ENCODE measurements around the gene BEND5.

Gene BEND5

DNA sequence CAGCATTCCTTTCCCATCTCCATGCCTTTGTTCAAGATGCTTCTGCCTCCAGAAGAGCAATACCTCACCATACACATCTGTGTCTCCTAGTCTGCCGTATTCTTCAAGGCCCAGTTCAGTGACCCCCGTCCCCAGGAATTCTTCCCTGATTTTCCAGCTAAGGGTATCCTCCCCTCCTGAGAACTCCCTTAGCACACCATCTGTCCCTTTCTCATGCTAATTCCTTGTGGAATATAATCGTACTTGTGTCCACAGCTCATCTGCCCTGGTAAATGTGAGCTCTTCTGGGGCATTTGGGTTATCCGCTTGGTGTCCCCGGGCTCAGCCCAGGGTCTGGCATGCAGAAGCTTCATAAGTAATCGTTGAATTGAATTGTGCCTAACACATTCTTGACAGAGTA, 40.9 kb downstream of the BEND5 start:
- Histone ChIP-seq H3K9ac (ENCODE audit: low read length) (no peak overlapping the region), H3K36me3 (ENCODE audit: control insufficient read depth, insufficient read depth, low read length) (peaks cover 12% of the 10 kb centered on the region), H3K4me3 (ENCODE audit: low read length) (no peak overlapping the region)

DNA sequence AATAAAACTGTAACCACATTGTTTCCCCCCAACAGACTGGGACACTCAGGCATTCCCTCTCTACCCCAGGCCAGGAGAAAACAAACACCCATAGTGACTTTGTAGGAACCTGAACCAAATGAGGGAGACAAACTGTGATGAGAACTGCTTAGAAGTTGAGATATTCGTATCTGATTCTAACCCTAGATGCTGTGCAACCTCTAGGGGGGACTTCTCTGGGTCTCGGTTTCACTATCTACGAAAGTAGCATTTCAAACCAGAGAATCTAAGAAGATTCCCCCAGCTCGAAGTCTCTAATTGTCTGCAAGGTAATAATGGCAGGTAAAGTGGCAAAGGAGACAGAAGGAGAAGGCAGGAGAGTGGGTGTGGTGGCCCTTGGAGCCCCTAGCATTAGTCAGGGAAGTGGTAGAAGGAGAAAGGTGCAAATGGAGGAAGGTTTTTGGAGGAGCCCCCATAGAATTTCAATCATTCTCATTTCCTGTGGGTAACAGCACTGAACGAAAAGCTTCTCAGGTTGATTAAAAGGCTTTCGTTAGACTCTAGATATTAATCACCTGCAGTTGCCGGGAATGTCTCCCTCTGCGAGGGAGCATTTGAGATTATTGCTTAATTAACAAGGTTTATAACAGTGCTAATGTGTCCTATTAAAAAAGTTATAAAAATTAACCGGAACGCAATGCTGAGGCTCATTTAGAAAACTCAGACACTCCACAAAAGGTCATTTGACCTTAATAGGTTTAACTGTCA, 46.4 kb downstream of the BEND5 start:
- peaks cover 6% of the 10 kb centered on the region for H3K36me3 ChIP-seq (ENCODE audit: control insufficient read depth, insufficient read depth, low read length)

More for the DNA sequence above, 40.9 kb downstream of the BEND5 start:
- H3K27ac ChIP-seq (ENCODE audit: low read depth, low read length), result no peak overlapping the region
- H3K4me1 ChIP-seq (ENCODE audit: control insufficient read depth, insufficient read depth, low read length), result no peaks in the 10 kb centered on the region
- no peaks in the 10 kb centered on the region for H3K27me3 ChIP-seq (ENCODE audit: control insufficient read depth, insufficient read depth, low read length)

DNA sequence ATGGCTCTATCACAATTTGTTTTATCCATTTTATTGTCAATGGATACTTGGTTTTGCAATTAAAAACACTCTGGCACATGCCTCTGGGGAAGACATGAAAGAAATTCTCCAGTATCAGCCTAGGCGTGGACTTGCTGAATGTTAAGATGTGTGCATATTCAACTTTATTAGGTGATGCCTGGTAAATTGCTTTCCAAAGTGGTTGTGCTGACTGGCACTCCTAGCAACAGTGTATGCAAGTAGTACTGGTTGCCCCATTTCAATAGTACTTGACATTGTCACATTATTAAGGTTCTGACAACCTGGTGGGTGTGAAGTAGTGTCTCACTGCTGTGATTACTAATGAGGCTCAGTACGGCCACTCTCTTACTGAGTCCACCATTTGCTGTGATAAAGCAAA, 48.1 kb downstream of the BEND5 start:
- H3K36me3 ChIP-seq (ENCODE audit: control insufficient read depth, insufficient read depth, low read length), result peaks cover 6% of the 10 kb centered on the region
- H3K4me3 ChIP-seq (ENCODE audit: low read length), result no peak overlapping the region
- no peak overlapping the region for H3K9ac ChIP-seq (ENCODE audit: low read length)
- H3K4me1 ChIP-seq (ENCODE audit: control insufficient read depth, insufficient read depth, low read length), result no peaks in the 10 kb centered on the region
- no peaks in the 10 kb centered on the region for H3K27me3 ChIP-seq (ENCODE audit: control insufficient read depth, insufficient read depth, low read length)
- no peak overlapping the region for H3K27ac ChIP-seq (ENCODE audit: low read depth, low read length)

More for the DNA sequence above, 46.4 kb downstream of the BEND5 start:
- Histone ChIP-seq H3K9ac (ENCODE audit: low read length) (no peak overlapping the region), H3K4me3 (ENCODE audit: low read length) (no peak overlapping the region), H3K27me3 (ENCODE audit: control insufficient read depth, insufficient read depth, low read length) (no peaks in the 10 kb centered on the region), H3K27ac (ENCODE audit: low read depth, low read length) (no peak overlapping the region), H3K4me1 (ENCODE audit: control insufficient read depth, insufficient read depth, low read length) (no peaks in the 10 kb centered on the region)

DNA sequence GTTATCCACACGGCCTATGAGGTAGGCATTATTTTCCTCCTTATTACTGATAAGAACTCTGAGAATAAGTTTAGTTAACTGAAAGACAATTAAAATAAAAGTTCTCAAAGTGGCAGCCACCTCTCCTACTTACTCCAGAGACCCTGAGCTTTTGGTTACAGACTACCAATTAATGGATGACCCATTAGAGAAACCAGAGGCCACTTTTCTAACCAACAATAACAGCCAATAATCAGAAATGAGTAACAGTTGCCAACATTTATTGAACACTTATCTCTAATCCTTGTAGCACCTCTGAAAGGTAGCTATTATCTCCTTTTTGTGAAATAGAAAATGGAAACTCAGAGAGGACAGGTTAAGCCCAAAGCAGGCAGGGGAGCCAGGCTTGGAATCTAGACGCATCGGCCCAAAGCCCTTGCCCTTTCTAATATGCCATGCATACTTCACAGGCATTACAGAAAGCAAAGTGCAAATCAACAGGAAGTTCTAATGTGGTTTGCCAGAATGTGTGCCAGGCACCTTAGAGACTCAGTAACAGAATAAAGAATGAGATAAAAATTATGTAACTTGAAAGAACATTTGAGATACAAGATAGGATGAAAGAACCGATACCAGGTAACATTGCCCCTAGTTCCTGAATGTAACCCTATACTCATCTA, 50.0 kb downstream of the BEND5 start:
- no peak overlapping the region for H3K4me3 ChIP-seq (ENCODE audit: low read length)
- no peaks in the 10 kb centered on the region for H3K27me3 ChIP-seq (ENCODE audit: control insufficient read depth, insufficient read depth, low read length)
- no peak overlapping the region for H3K27ac ChIP-seq (ENCODE audit: low read depth, low read length)
- H3K9ac ChIP-seq (ENCODE audit: low read length), result no peak overlapping the region
- H3K36me3 ChIP-seq (ENCODE audit: control insufficient read depth, insufficient read depth, low read length), result no peaks in the 10 kb centered on the region
- no peaks in the 10 kb centered on the region for H3K4me1 ChIP-seq (ENCODE audit: control insufficient read depth, insufficient read depth, low read length)

DNA sequence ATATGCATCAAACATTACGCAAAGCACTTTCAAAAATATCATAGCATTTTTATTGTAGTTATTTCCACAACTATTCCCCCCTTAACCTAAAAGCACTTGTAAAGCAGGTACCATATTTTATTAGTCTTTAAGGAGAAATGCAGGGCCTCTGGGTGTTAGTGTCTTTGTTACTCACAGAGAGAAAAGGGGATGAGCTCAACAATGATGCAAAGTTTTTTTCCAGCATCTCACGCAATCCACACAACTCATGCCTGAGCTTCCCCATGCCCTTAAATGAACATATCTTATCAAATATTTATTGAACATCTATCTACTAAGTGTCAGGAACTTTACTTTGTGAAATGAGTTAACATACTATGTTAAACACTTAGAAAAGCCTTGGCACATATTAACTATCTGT, 50.6 kb downstream of the BEND5 start:
- Histone ChIP-seq H3K4me3 (ENCODE audit: low read length) (no peak overlapping the region), H3K9ac (ENCODE audit: low read length) (no peak overlapping the region), H3K4me1 (ENCODE audit: control insufficient read depth, insufficient read depth, low read length) (no peaks in the 10 kb centered on the region), H3K27ac (ENCODE audit: low read depth, low read length) (no peak overlapping the region), H3K27me3 (ENCODE audit: control insufficient read depth, insufficient read depth, low read length) (no peaks in the 10 kb centered on the region), H3K36me3 (ENCODE audit: control insufficient read depth, insufficient read depth, low read length) (no peaks in the 10 kb centered on the region)

DNA sequence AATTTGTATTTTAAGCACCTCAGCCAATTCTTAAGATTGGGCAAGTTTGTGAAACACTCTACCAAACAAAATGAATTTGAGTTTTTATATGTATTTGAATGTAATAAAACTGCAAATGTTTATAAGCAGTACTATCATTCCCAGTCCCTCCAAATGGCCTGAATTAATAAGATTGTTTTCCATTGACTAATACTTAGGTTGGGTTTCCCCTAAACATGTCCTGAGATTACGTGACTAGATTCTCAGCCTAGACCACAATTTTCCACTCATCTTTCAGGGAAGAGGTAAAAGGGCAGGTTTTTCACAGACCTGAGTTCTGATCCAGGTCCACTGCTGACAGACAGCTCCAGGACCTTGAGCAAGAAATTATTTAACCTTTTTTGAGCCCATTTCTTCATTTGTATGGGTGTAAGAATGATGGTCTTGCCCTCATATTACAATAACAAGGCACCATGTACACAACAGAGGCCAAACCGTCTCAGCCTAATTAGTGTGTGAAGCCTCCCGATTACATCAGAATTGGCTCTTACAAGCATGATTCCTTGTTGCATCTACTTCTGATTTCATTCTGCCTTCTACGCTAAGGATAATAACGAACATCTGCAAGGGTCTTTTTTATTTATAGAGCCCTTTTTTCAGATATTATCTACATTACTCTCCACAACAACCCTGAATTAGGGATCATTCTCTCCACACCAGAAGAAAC, 51.2 kb downstream of the BEND5 start:
- H3K9ac ChIP-seq (ENCODE audit: low read length), result no peak overlapping the region
- H3K36me3 ChIP-seq (ENCODE audit: control insufficient read depth, insufficient read depth, low read length), result no peaks in the 10 kb centered on the region
- no peaks in the 10 kb centered on the region for H3K27me3 ChIP-seq (ENCODE audit: control insufficient read depth, insufficient read depth, low read length)
- H3K27ac ChIP-seq (ENCODE audit: low read depth, low read length), result no peak overlapping the region
- no peaks in the 10 kb centered on the region for H3K4me1 ChIP-seq (ENCODE audit: control insufficient read depth, insufficient read depth, low read length)
- H3K4me3 ChIP-seq (ENCODE audit: low read length), result no peak overlapping the region

DNA sequence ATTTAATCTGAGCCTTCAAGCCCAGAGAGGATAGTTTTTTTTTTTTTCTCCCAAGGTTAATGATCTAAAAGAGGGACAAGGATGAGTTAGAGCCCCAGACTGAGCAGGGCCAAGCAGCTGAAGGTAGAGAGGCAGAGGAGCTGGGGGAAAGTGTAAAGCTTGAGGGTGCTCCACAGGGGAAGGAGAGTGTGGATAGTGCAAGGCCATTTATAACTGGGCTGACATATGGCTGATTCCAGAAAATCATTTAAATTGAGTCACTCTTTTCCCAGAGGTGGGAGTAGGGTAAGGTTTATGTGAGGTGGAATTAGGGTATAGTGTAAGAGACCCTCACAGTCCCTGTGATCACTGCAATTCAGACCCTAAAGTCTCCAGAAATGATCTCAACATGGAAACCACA, 55.8 kb downstream of the BEND5 start:
- Histone ChIP-seq H3K9ac (ENCODE audit: low read length) (no peak overlapping the region), H3K27ac (ENCODE audit: low read depth, low read length) (no peak overlapping the region), H3K4me3 (ENCODE audit: low read length) (no peak overlapping the region), H3K36me3 (ENCODE audit: control insufficient read depth, insufficient read depth, low read length) (no peaks in the 10 kb centered on the region), H3K27me3 (ENCODE audit: control insufficient read depth, insufficient read depth, low read length) (no peaks in the 10 kb centered on the region), H3K4me1 (ENCODE audit: control insufficient read depth, insufficient read depth, low read length) (no peaks in the 10 kb centered on the region)

DNA sequence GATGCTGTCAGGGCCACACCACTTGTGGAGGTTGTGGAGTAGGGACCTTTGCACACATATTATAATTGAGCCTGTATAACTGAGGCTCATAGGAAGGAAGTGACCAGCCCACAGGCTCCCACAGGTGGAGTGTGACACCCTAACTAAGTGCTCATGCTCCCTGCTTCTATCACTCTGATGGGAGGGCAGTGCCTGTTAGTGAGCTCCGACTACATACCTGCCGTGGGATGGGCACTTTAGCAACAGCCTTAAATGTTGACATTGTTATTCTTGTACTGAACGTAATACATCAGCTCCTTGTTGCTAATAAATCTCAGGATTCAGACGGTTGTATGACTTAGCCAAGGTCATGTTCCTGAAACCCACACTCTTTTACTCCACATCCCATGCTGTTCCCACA, 58.0 kb downstream of the BEND5 start:
- H3K4me1 ChIP-seq (ENCODE audit: control insufficient read depth, insufficient read depth, low read length), result no peaks in the 10 kb centered on the region
- H3K36me3 ChIP-seq (ENCODE audit: control insufficient read depth, insufficient read depth, low read length), result no peaks in the 10 kb centered on the region
- no peak overlapping the region for H3K9ac ChIP-seq (ENCODE audit: low read length)
- no peak overlapping the region for H3K27ac ChIP-seq (ENCODE audit: low read depth, low read length)
- H3K27me3 ChIP-seq (ENCODE audit: control insufficient read depth, insufficient read depth, low read length), result no peaks in the 10 kb centered on the region
- no peak overlapping the region for H3K4me3 ChIP-seq (ENCODE audit: low read length)

DNA sequence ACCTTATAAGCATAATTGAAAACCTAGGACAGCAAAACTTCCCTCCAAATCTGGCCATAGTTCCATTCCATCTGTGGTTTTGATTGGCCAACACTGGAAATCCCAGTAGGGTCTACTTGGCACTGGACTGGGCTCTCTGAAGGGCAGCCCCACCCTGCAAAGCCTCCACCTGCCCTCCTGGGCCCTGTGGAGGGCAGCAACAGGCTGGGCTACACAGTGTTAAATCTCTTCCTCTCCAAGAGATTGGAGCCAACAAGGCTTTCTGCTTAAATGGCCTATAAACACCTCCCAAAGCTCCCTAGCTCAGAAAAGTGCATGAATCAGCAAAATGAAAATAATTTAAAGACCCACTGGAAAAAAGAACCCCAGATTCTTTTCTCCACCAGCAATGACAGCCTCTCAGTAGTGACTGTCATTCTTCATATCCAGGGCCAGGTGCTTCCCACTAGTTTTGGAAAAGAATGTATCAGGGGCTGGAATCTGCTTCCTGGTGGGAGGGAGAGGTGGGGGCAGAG, 58.5 kb downstream of the BEND5 start:
- Histone ChIP-seq H3K27ac (ENCODE audit: low read depth, low read length) (no peak overlapping the region), H3K4me1 (ENCODE audit: control insufficient read depth, insufficient read depth, low read length) (no peaks in the 10 kb centered on the region), H3K27me3 (ENCODE audit: control insufficient read depth, insufficient read depth, low read length) (no peaks in the 10 kb centered on the region), H3K9ac (ENCODE audit: low read length) (no peak overlapping the region), H3K36me3 (ENCODE audit: control insufficient read depth, insufficient read depth, low read length) (no peaks in the 10 kb centered on the region), H3K4me3 (ENCODE audit: low read length) (no peak overlapping the region)

DNA sequence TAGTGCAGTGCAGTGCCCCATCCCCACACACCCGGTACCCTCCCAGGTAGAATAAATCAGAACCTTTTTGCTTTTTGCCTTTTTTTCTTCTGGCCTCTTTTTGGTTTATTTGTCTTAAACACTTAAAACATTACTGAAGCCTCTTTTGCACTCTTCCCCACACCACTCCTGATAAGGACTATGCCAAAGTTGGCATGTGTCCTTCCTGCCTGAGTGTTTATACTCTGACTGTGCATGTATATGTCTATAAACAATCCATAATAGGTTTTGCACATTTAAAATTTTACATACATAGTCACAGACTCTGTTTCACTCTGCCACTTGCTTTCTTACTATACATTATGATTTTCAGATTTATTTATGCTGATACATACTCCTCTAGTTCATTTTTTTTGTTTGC, 59.6 kb downstream of the BEND5 start:
- no peak overlapping the region for H3K4me3 ChIP-seq (ENCODE audit: low read length)
- H3K27ac ChIP-seq (ENCODE audit: low read depth, low read length), result no peak overlapping the region
- H3K27me3 ChIP-seq (ENCODE audit: control insufficient read depth, insufficient read depth, low read length), result no peaks in the 10 kb centered on the region
- H3K9ac ChIP-seq (ENCODE audit: low read length), result no peak overlapping the region
- H3K4me1 ChIP-seq (ENCODE audit: control insufficient read depth, insufficient read depth, low read length), result no peaks in the 10 kb centered on the region
- no peaks in the 10 kb centered on the region for H3K36me3 ChIP-seq (ENCODE audit: control insufficient read depth, insufficient read depth, low read length)

DNA sequence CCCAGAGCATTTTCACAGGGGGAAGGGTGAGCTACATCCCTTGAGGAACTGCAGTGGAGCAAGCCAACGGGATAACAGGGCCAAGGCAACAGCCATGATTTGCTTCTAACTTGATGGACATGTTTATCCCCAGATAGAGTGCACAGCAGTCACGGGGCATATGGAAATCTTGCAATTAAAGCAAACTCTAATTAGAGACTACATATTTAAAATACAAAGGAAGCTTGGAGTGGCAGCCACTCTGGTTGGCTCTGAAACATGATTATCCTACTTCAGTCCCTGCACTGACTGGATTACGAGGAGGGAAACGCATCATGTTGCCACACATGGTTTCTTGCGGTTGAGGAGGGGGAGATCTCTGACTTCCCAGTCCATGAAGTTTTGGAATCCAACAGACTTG, 60.8 kb downstream of the BEND5 start:
- H3K27me3 ChIP-seq (ENCODE audit: control insufficient read depth, insufficient read depth, low read length), result no peaks in the 10 kb centered on the region
- H3K4me3 ChIP-seq (ENCODE audit: low read length), result no peak overlapping the region
- no peak overlapping the region for H3K27ac ChIP-seq (ENCODE audit: low read depth, low read length)
- no peaks in the 10 kb centered on the region for H3K4me1 ChIP-seq (ENCODE audit: control insufficient read depth, insufficient read depth, low read length)
- H3K36me3 ChIP-seq (ENCODE audit: control insufficient read depth, insufficient read depth, low read length), result no peaks in the 10 kb centered on the region
- no peak overlapping the region for H3K9ac ChIP-seq (ENCODE audit: low read length)

DNA sequence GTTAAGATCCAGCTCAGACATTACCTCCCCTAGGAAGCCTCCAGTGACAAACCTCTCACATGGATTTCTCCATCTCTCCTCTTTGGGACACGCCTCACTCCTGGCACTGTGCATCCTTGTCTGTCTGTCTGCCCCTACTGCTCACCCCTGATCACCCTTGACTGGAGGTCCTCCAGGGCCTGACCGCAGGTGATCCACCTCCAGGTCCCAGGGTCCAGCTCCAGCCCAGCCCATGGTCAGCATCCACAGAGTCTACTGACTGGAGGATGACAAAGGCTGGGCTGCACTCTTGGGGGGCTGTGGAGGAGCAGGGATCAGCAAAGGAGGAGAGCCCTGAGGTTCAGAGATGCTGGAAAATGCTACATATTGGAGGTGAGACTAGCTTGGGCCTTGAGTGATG, 65.8 kb downstream of the BEND5 start:
- Histone ChIP-seq H3K9ac (ENCODE audit: low read length) (no peak overlapping the region), H3K36me3 (ENCODE audit: control insufficient read depth, insufficient read depth, low read length) (no peaks in the 10 kb centered on the region), H3K4me1 (ENCODE audit: control insufficient read depth, insufficient read depth, low read length) (no peaks in the 10 kb centered on the region), H3K4me3 (ENCODE audit: low read length) (no peak overlapping the region), H3K27ac (ENCODE audit: low read depth, low read length) (no peak overlapping the region), H3K27me3 (ENCODE audit: control insufficient read depth, insufficient read depth, low read length) (no peaks in the 10 kb centered on the region)
